Left lung (tissue), 10 donors: ENCODE measurements around the gene EHMT1. TPM values are rescaled to one million over a fixed set of nuclear protein-coding genes. Genes with fewer than 3 reads are reported as not detected.
A peak's percentile ranks its signal among the peaks of the same experiment; 100 is the strongest.

Experiments
- ATAC-seq: fragments of 200-7000 bp; cut with Tn5 transposase; one replicate; pipeline ENCODE4 v1.9.1; 2020; ENCODE audit warnings: moderate library complexity
- DNase-seq, 4 donors: peaks; one replicate each; pipeline ENCODE4 v3.0.0-alpha.2; 2013 to 2020
- H3K27ac ChIP-seq, 2 donors: fragments of 200-600 bp; sonication (generic) in 1 of 2; one replicate each; pipeline versions ENCODE4 v1.5.0 to v1.8.0; 2020 to 2021
- H3K27me3 ChIP-seq, 2 donors: fragments of 200-600 bp; sonication (generic) in 1 of 2; one replicate each; pipeline versions ENCODE4 v1.5.0 to v1.8.0; 2020 to 2021
- H3K36me3 ChIP-seq, 2 donors: fragments of 200-600 bp; sonication (generic) in 1 of 2; one replicate each; pipeline versions ENCODE4 v1.5.0 to v1.8.0; 2020 to 2021
- H3K4me1 ChIP-seq, 2 donors: fragments of 200-600 bp; one replicate each; pipeline ENCODE4 v1.8.0; 2021
- H3K4me3 ChIP-seq, 2 donors: fragments of 200-600 bp; sonication (generic) in 1 of 2; one replicate each; pipeline versions ENCODE4 v1.5.0 to v1.8.0; 2020 to 2021; ENCODE audit warnings: mild to moderate bottlenecking in 1 of 2
- H3K9me3 ChIP-seq, 2 donors: fragments of 200-600 bp; sonication (generic) in 1 of 2; one replicate each; pipeline versions ENCODE4 v1.5.0 to v1.8.0; 2020 to 2021
- CTCF ChIP-seq, 2 donors: fragments of 200-600 bp; sonication (generic) in 1 of 2; IDR thresholded peaks; one replicate each; pipeline versions ENCODE4 v1.5.0 to v1.8.0; 2021; ENCODE audit warnings: antibody characterized with exemption in 2 of 2
- intact Hi-C, 2 donors: fragments of 100-400 bp; cut with DNase I; formaldehyde crosslinking; loops; one replicate each; pipeline versions ENCODE4 v1.11.2 to v1.14.2; 2022
- polyA plus RNA-seq, 6 donors: library from polyadenylated mRNA; unstranded; fragments of 120-200 nt; gene quantifications; one replicate each; pipeline ENCODE4 v1.2.1, GENCODE V29; 2013; ENCODE audit not compliant: insufficient read length in 6 of 6
- total RNA-seq, 2 donors: library from RNA; stranded (reverse); fragmentation: NEBNext Ultra II Directional; extraction: Animal tissue kit (Norgen Biotek cat#: 25700); gene quantifications; one replicate each; pipeline ENCODE4 v1.2.1, GENCODE V29; 2021
- donor health status: DM: no; HTN: yes; CAD: no.
- donor health status: DM: no; HTN: no; CAD: no.

The EHMT1 gene
- total and polyA plus RNA-seq, 8 donors, result 71.5 to 92.7 (median 82.7) TPM

DNA sequence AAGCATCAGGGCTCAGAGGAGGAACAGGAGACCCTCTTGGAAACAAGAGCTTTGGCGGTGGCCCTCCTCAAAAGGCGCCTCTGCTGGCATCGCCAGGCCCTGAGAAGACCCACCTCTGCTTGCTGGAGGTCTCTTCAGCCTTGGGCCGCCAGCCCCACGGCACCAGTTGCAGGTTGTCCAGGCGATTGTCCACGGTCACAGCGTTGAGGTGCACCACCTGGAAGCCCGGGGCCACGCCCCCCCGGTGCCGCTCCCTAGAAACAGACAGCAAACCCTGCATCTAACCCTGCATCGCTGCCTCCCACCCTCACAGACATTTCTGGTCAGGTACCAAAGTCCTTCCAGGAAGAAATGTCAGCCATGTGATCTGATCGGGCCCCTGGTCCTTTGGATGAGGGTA is 32.0 kb upstream of the EHMT1 start:
- Histone ChIP-seq H3K36me3 (peaks cover 0 to 61% of the 10 kb centered on the region in 2 donors), H3K9me3 (no peaks in the 10 kb centered on the region), H3K27ac (no peak overlapping the region), H3K4me3 (no peak overlapping the region), H3K27me3 (no peaks in the 10 kb centered on the region), H3K4me1 (peaks cover 14 to 20% of the 10 kb centered on the region in 2 donors)
- no peak for TF ChIP-seq CTCF (IDR thresholded peaks at IDR 0.05)
- ATAC-seq (no peak), DNase-seq (no peak)
- intact Hi-C loops, result no loop called here

- H3K9me3 ChIP-seq, result no peaks in the 10 kb centered on the region
- H3K27me3 ChIP-seq, result no peaks in the 10 kb centered on the region
- peaks cover 14 to 31% of the 10 kb centered on the region in 2 donors for H3K4me1 ChIP-seq
- no peak for TF ChIP-seq CTCF (IDR thresholded peaks at IDR 0.05)
- peaks cover 0 to 47% of the 10 kb centered on the region in 2 donors for H3K36me3 ChIP-seq
- ATAC-seq (no peak), DNase-seq (no peak)
- intact Hi-C loops, result no loop called here
- H3K4me3 ChIP-seq, result no peak overlapping the region
- H3K27ac ChIP-seq, result no peak overlapping the region
These were observed 30.5 kb upstream of the EHMT1 start for GRCh38 chr9:137588311-137588710.

DNA sequence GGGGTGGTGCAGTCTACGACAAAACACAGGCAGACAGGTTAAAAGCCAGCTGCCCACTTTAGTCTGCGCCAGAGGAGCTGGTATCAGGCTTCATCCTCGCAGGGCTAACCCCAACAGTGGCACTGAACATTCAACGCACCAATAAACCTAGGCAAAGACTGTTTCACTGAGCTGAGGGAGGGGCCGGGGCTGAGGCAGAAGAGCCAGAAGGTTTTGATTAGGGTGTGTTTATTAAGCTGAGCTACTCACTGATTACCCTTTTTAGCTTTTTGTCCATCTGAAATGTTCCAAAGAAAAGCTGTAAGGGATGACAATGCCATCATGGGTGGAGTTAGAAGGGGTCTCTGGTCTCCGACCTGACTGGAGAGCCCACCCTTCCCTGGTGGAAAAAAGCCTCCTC is 29.9 kb upstream of the EHMT1 start:
- intact Hi-C loops, result no loop called here

DNA sequence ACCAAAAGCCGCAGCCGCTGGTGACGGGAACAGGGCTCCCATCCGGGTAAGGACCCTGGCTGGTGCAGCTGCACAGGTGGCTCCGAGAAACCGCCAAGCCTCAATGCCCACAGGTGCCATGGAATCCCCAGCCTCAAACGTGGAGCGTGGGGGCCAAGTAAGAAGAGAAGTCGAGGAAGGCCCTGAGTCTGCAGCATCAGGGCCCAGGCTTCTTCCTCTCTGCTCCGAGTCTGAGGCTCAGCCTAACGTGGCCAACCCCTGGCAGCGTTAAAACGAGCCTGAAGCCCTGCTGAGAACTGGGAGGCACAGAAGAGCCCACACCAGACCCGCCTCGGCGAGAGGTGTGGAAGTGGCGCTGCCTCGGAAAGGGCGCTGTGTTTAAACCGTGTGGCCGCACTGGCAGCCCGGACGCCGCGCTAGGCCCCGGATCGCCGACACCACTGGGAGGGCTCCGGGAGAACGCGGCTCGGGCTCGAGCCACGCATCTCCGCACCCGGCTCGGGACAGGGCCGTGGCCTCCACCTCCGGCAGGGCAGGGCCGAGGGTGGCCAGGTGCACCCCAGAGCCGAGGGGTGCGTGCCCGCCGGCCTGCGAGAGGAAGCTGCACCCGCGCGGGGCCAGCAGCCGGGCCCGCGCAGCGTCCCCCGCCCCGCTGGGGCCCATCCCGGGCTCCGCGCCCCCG is 29.2 kb upstream of the EHMT1 start:
- peak overlapping the region; percentile 51 to 90 for H3K4me3 ChIP-seq
- H3K9me3 ChIP-seq, result no peaks in the 10 kb centered on the region
- intact Hi-C loops, result no loop called here
- DNase-seq, result peak in 2 of 4 donors; percentile 38 to 83
- peaks cover 0 to 34% of the 10 kb centered on the region in 2 donors for H3K36me3 ChIP-seq
- TF ChIP-seq CTCF (IDR thresholded peaks at IDR 0.05), result no peak
- ATAC-seq, result no peak
- peaks cover 14 to 34% of the 10 kb centered on the region in 2 donors for H3K4me1 ChIP-seq
- H3K27ac ChIP-seq, result no peak overlapping the region
- H3K27me3 ChIP-seq, result no peaks in the 10 kb centered on the region

More for the DNA sequence above, 29.9 kb upstream of the EHMT1 start:
- no peak for ATAC-seq
- Histone ChIP-seq H3K9me3 (no peaks in the 10 kb centered on the region), H3K4me1 (peaks cover 14 to 34% of the 10 kb centered on the region in 2 donors), H3K36me3 (peaks cover 0 to 41% of the 10 kb centered on the region in 2 donors), H3K27ac (no peak overlapping the region), H3K27me3 (no peaks in the 10 kb centered on the region), H3K4me3 (peak overlapping the region in 1 of 2 donors; percentile 90)
- no peak for TF ChIP-seq CTCF (IDR thresholded peaks at IDR 0.05)
- no peak for DNase-seq

- intact Hi-C loops, result no loop called here
- TF ChIP-seq CTCF (IDR thresholded peaks at IDR 0.05), result no peak
- Histone ChIP-seq H3K27me3 (no peaks in the 10 kb centered on the region), H3K36me3 (peaks cover 0 to 31% of the 10 kb centered on the region in 2 donors), H3K9me3 (no peaks in the 10 kb centered on the region), H3K27ac (no peak overlapping the region), H3K4me3 (peak overlapping the region; percentile 51 to 90), H3K4me1 (peaks cover 14 to 34% of the 10 kb centered on the region in 2 donors)
- ATAC-seq (no peak), DNase-seq (no peak)
These were observed 28.7 kb upstream of the EHMT1 start for GRCh38 chr9:137590123-137590468.
